GM18520 (cell line): Measurements from ENCODE around the gene SNAI3.
A peak's percentile ranks its signal among the peaks of the same experiment; 100 is the strongest.

ENCODE experiments used
- ATAC-seq: cut with Tn5 transposase; IDR thresholded peaks from one replicate; pipeline ENCODE4 v1.9.1; 2021; ENCODE audit not compliant: unreplicated experiment

Gene SNAI3

GRCh38 chr16:88705801-88706228 lies 19.5 kb upstream of the SNAI3 start:
- ATAC-seq, result peak; percentile 16

- ATAC-seq, result no peak
Observed at GRCh38 chr16:88705076-88705684, 18.9 kb upstream of the SNAI3 start.

GRCh38 chr16:88703486-88704309 lies 17.4 kb upstream of the SNAI3 start:
- no peak for ATAC-seq

- no peak for ATAC-seq
Observed at GRCh38 chr16:88702371-88703210, 16.3 kb upstream of the SNAI3 start.

GRCh38 chr16:88701581-88702370 lies 15.5 kb upstream of the SNAI3 start:
- ATAC-seq, result no peak

GRCh38 chr16:88700636-88701482 lies 14.6 kb upstream of the SNAI3 start:
- peak; percentile 43 for ATAC-seq

GRCh38 chr16:88700322-88700635 lies 14.0 kb upstream of the SNAI3 start:
- ATAC-seq, result no peak

- ATAC-seq, result no peak
Observed at GRCh38 chr16:88699180-88699579, 12.9 kb upstream of the SNAI3 start.

- ATAC-seq, result no peak
Observed at GRCh38 chr16:88698646-88699045, 12.3 kb upstream of the SNAI3 start.

- ATAC-seq, result no peak
Observed at GRCh38 chr16:88697831-88698615, 11.7 kb upstream of the SNAI3 start.

- ATAC-seq, result no peak
Observed at GRCh38 chr16:88697116-88697830, 11.0 kb upstream of the SNAI3 start.

- ATAC-seq, result no peak
Observed at GRCh38 chr16:88696441-88696840, 10.1 kb upstream of the SNAI3 start.

- ATAC-seq, result no peak
Observed at GRCh38 chr16:88695753-88696152, 9.4 kb upstream of the SNAI3 start.

GRCh38 chr16:88695218-88695617 lies 8.9 kb upstream of the SNAI3 start:
- ATAC-seq, result no peak

- ATAC-seq, result no peak
Observed at GRCh38 chr16:88694221-88695087, 8.1 kb upstream of the SNAI3 start.

GRCh38 chr16:88693420-88694177 lies 7.3 kb upstream of the SNAI3 start:
- ATAC-seq, result no peak

- ATAC-seq, result no peak
Observed at GRCh38 chr16:88692861-88693260, 6.6 kb upstream of the SNAI3 start.
